ENCODE data around the gene CLCN5.

Gene CLCN5

DNA sequence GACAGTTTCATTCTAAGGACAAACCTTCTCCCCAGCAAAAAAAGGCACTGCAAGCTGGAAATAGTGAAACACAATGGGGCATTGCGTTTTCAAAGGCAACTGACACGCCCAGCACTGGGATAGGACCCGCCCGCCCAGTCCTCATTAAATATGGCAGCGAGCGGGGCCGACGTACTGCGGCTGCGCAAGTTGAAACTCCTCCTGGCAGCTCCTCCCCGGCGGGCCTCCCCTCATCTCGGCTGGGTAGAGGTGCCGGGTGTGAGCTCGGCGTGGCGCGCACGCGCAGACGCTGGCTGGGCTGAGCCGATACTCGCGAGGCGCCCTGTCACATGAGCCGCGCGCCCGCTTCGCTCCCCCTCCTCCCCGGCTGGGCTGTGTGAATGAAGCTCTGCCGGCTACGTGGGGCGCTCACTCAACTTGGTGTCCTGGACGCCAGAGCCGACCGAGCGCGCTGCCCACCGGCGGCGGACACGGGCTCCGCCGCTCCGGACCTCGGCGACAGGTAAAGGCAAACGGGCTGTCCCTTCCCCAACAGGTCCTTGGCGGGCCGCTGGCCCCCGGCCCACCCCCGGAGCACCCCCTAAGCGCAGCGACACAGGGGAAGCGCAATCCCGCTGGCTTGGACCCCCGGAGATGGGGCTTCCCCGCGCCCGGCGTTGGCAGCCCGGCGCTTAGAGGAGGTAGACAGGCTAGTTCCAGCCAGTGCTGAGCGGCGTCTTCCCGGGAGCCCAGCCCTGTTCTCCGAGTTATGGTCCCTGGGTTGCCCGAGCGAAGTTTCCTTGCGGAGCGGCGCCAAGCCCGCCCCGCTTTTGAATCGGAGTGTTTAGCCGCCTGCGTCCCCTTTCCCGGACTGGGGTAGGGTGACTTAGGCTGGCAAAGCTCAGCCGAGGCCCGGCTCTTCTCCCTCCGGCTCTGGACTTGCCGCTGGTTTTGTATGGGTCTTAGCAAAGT lies at the start of gene CLCN5:
TSS of gene CLCN5 (plus strand) at position 306 of the 951 bp plus-strand sequence. CDS start 2,703 bp downstream, outside the sequence.
- H3K4me1 Mint-ChIP-seq (ENCODE audit: low read depth) = peaks cover 12% of the 10 kb centered on the region

DNA sequence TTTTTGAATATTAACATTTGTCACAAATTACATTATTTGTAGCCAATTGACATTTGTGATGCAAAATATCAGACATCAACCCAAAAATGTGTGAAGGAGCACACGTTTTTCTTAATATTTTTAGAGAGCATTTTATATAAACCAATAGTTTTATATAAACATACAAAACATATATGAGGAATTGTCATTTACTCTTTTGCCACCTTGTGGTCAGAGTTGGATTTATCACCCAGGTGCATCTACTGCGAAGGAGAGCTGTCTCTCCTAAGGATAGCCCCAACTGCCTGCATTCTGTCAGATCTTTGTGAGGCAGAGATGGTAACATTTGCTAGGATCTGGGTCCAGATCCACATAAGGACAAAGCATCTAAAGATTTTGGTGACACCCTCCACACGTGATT lies 45.6 kb upstream of the CLCN5 start:
- no peaks in the 10 kb centered on the region for H3K27me3 Mint-ChIP-seq (ENCODE audit: low read depth)
- no peak overlapping the region for H3K4me3 Mint-ChIP-seq
- H3K27ac Mint-ChIP-seq = no peak overlapping the region
- H3K4me1 Mint-ChIP-seq (ENCODE audit: low read depth) = peaks cover 11% of the 10 kb centered on the region
- DNase-seq (ENCODE audit: low spot score) = no peak
- H3K36me3 Mint-ChIP-seq (ENCODE audit: low read depth) = no peaks in the 10 kb centered on the region
- H3K9me3 Mint-ChIP-seq = no peaks in the 10 kb centered on the region

More for the DNA sequence above, at the start of gene CLCN5:
- peak; percentile 93 for DNase-seq (ENCODE audit: low spot score)
- peaks cover 5% of the 10 kb centered on the region for H3K36me3 Mint-ChIP-seq (ENCODE audit: low read depth)
- H3K4me3 Mint-ChIP-seq = peak within 1 kb of the TSS; percentile 81
- H3K27me3 Mint-ChIP-seq (ENCODE audit: low read depth) = no peaks in the 10 kb centered on the region
- H3K27ac Mint-ChIP-seq = peak within 1 kb of the TSS; percentile 57
- no peaks in the 10 kb centered on the region for H3K9me3 Mint-ChIP-seq

DNA sequence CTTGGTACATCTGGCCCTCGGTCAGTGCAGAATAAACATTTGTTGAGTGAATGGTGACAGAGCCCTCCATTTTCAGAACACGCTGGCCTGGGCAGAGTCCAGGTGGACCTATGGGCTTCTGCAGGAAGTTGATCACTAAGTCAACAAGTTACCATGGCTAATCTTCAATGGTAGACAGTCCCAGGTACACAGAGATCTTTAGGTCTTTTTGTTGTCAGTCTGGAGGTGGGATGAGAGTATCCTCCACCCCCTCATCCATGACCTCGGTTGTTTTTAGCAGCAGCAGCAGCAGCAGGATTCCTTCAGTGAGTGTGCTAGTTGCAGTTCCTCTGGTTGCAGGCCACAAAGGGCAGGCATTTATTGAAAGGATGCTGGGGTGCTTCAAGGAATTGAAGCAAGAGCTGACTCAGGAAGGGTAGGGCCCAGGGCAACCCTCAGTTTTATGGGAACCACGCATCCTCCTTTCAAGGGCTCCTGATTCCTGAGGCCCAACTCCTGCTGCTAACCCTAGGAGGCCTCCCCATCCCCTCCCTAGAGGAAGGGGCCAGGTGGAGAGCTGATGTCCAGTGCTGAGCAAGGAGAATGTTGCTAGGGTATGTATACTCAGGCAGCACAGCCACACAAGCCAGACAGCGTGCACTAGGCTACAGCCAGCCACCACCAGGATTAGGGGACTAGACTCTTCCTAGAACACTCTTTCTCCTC lies 44.8 kb upstream of the CLCN5 start:
- H3K4me3 Mint-ChIP-seq = no peak overlapping the region
- no peak for DNase-seq (ENCODE audit: low spot score)

DNA sequence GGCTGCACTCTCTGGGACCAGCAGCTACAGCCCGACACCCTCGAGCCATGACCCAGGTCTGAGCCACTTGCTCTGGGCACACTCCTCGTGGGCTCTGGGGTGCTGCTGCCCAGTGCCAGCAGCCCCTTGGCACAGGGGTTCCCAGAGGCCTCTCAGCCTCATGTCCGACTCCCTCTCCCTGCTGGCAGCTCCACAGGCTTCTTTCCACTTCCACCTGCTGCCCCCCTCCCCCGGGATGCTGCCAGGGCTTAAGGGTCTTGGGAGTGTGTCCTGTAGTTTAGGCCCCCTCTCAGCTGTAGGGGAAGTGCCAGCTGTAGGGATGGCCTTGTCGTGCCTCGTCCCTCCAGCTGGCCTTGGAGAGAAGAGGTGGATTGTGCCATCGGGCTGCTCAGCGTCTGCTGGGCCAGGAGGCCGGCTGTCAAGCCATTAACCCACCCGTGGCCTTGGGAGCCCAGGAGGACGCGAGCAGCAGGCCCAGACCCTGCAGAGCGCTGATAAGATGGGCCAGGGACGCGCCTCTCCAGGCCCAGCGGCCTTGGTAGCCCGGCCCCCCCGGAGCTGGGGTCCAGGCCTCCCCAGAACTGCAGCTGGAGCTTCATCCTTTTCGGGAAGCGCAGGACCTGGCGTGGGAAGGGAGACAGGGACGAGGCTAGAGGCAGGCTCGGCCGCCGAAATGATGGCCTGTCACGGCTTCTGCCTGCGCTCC lies 44.1 kb upstream of the CLCN5 start:
- H3K27ac Mint-ChIP-seq = peak overlapping the region; percentile 45
- DNase-seq (ENCODE audit: low spot score) = no peak
- peak overlapping the region; percentile 76 for H3K4me3 Mint-ChIP-seq

More for the DNA sequence above, 44.8 kb upstream of the CLCN5 start:
- H3K4me1 Mint-ChIP-seq (ENCODE audit: low read depth) = peaks cover 13% of the 10 kb centered on the region
- H3K27me3 Mint-ChIP-seq (ENCODE audit: low read depth) = no peaks in the 10 kb centered on the region
- H3K27ac Mint-ChIP-seq = no peak overlapping the region
- no peaks in the 10 kb centered on the region for H3K9me3 Mint-ChIP-seq
- H3K36me3 Mint-ChIP-seq (ENCODE audit: low read depth) = no peaks in the 10 kb centered on the region

DNA sequence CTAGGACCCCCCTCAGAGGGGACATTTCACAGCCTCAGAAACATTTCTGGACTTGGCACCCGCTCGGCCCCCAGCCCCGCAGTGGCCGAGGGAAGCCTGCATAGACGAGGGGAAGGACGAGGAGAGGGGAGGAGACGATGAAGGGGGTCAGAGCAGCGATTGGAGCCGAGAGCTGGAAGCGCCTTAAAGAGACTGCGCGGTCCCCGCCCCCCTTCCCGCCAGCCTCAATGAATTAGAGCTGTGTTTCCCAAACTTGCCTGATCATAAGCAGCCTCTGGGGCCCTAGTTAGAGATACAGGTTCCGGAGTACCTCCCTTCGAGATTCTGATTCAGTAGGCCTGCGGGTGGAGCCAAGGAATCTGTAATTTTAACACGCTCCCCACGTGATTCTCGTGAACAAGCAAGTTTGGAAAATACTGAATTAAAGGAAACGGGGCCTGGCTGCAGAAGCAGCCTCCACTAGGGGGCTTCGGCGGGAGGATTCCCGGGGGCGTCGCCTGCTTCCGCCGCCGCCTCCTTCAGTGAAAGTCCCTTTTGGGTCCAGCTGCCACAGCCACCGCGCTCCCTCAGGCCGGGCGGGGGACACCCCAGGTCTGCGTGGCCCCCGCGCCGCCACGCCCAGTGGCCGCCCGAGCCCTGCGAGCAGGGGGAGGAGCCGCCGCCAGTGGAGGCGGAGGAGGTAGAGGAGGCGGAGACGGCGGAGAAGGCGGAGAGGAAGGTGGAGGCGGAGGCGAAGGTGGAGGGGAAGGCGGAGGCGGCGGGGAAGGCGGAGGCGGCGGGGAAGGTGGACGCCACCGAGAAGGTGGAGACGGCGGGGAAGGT lies 43.4 kb upstream of the CLCN5 start, which contains the start of gene USP27X:
TSS of gene USP27X (plus strand) at position 651 of the 822 bp plus-strand sequence. CDS start 824 bp downstream, outside the sequence.
- DNase-seq (ENCODE audit: low spot score) = peak; percentile 67
- no peaks in the 10 kb centered on the region for H3K27me3 Mint-ChIP-seq (ENCODE audit: low read depth)
- no peaks in the 10 kb centered on the region for H3K36me3 Mint-ChIP-seq (ENCODE audit: low read depth)
- H3K9me3 Mint-ChIP-seq = no peaks in the 10 kb centered on the region
- H3K4me3 Mint-ChIP-seq = peak within 1 kb of the TSS; percentile 79
- peaks cover 13% of the 10 kb centered on the region for H3K4me1 Mint-ChIP-seq (ENCODE audit: low read depth)
- H3K27ac Mint-ChIP-seq = peak within 1 kb of the TSS; percentile 57

More for the DNA sequence above, 44.1 kb upstream of the CLCN5 start:
- Mint-ChIP-seq H3K27me3 (ENCODE audit: low read depth) (no peaks in the 10 kb centered on the region), H3K4me1 (ENCODE audit: low read depth) (peaks cover 13% of the 10 kb centered on the region), H3K36me3 (ENCODE audit: low read depth) (no peaks in the 10 kb centered on the region), H3K9me3 (no peaks in the 10 kb centered on the region)

DNA sequence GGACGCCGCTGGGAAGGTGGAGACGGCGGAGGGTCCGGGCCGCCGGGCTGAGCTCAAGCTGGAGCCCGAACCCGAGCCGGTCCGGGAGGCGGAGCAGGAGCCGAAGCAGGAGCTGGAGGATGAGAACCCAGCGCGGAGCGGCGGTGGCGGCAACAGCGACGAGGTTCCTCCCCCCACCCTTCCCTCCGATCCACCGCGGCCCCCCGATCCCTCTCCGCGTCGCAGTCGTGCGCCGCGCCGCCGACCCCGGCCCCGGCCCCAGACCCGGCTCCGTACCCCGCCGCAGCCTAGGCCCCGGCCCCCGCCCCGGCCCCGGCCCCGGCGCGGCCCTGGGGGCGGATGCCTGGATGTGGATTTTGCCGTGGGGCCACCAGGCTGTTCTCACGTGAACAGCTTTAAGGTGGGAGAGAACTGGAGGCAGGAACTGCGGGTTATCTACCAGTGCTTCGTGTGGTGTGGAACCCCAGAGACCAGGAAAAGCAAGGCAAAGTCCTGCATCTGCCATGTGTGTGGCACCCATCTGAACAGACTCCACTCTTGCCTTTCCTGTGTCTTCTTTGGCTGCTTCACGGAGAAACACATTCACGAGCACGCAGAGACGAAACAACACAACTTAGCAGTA lies 42.6 kb upstream of the CLCN5 start:
- peaks cover 13% of the 10 kb centered on the region for H3K4me1 Mint-ChIP-seq (ENCODE audit: low read depth)
- H3K27ac Mint-ChIP-seq = peak overlapping the region; percentile 57
- no peak for DNase-seq (ENCODE audit: low spot score)
- H3K27me3 Mint-ChIP-seq (ENCODE audit: low read depth) = no peaks in the 10 kb centered on the region
- H3K9me3 Mint-ChIP-seq = no peaks in the 10 kb centered on the region
- H3K36me3 Mint-ChIP-seq (ENCODE audit: low read depth) = no peaks in the 10 kb centered on the region
- H3K4me3 Mint-ChIP-seq = peak overlapping the region; percentile 79

DNA sequence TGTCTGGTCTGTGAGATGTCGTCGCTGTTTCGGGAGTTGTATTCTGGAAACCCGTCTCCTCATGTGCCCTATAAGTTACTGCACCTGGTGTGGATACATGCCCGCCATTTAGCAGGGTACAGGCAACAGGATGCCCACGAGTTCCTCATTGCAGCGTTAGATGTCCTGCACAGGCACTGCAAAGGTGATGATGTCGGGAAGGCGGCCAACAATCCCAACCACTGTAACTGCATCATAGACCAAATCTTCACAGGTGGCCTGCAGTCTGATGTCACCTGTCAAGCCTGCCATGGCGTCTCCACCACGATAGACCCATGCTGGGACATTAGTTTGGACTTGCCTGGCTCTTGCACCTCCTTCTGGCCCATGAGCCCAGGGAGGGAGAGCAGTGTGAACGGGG lies 41.7 kb upstream of the CLCN5 start:
- no peak for DNase-seq (ENCODE audit: low spot score)

DNA sequence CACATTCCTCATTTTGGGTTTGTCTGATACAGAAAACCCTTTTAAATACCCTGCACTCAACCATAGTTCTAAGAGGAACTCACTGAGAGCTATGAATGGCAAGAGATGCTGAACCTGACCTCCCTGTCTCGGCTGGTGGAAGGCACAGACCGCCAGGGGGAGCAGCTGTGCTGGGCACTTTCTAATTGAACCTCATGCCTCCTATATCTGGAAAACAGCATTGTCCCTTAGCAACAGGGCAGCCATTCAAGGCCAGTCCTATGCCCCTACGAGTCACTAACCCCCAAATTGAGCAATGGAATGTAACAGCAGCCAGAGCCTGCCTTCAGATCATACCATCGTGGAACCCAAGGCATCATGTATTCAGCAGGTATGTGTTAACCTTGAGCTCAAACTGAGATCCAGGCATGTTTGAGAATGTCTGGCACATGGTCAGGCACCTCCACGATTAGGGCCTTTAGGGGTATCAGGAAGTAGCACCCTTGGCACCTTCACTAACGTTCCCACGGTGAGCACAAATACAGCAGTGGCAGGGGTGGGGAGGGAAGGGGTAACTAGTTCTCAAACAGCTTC lies 38.0 kb upstream of the CLCN5 start:
- no peaks in the 10 kb centered on the region for H3K36me3 Mint-ChIP-seq (ENCODE audit: low read depth)
- H3K4me1 Mint-ChIP-seq (ENCODE audit: low read depth) = peaks cover 5% of the 10 kb centered on the region
- H3K27ac Mint-ChIP-seq = no peak overlapping the region
- peak; percentile 15 for DNase-seq (ENCODE audit: low spot score)
- peaks cover 3% of the 10 kb centered on the region for H3K27me3 Mint-ChIP-seq (ENCODE audit: low read depth)
- H3K9me3 Mint-ChIP-seq = no peaks in the 10 kb centered on the region
- H3K4me3 Mint-ChIP-seq = no peak overlapping the region

More for the DNA sequence above, 41.7 kb upstream of the CLCN5 start:
- H3K27ac Mint-ChIP-seq = no peak overlapping the region
- H3K4me1 Mint-ChIP-seq (ENCODE audit: low read depth) = peaks cover 13% of the 10 kb centered on the region
- H3K36me3 Mint-ChIP-seq (ENCODE audit: low read depth) = no peaks in the 10 kb centered on the region
- H3K9me3 Mint-ChIP-seq = no peaks in the 10 kb centered on the region
- no peaks in the 10 kb centered on the region for H3K27me3 Mint-ChIP-seq (ENCODE audit: low read depth)
- peak overlapping the region; percentile 43 for H3K4me3 Mint-ChIP-seq

DNA sequence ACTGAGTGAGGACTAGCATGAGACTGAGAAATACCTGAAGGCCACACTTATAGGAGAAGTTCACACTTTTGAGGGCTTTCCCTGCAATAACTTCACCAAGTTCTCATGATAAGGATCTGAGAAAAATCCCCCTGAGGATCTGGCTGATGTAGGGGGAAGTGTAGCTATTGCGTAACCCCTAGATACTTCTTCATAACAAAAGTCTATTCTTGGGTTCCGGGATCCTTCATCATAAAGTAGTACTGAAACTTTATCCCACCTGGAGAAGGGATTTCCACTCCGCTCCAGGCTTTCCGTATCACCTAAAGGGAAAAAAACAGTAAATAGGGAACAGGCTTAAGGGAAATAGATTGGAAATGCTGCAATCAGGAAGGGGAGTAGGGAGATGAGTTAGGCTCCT lies 29.9 kb upstream of the CLCN5 start:
- Mint-ChIP-seq H3K4me3 (no peak overlapping the region), H3K4me1 (ENCODE audit: low read depth) (no peaks in the 10 kb centered on the region), H3K27me3 (ENCODE audit: low read depth) (peaks cover 4% of the 10 kb centered on the region), H3K27ac (no peak overlapping the region), H3K9me3 (peaks cover 11% of the 10 kb centered on the region), H3K36me3 (ENCODE audit: low read depth) (no peaks in the 10 kb centered on the region)
- no peak for DNase-seq (ENCODE audit: low spot score)

DNA sequence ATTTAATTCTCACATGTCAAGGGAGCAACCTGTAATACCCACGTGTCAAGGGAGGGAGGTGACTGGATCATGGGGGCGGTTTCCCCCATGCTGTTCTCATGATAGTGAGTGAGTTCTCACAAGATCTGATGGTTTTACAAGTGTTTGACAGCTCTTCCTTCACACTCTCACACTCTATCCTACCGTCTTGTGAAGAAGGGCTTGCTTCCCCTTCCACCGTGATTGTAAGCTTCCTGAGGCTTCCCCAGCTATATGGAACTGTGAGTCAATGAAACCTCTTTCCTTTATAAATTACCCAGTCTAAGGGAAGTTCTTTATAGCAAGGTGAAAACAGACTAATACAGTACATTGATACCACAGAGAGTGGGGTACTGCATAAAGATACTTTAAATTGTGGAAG lies 25.4 kb upstream of the CLCN5 start:
- DNase-seq (ENCODE audit: low spot score) = no peak
- Mint-ChIP-seq H3K36me3 (ENCODE audit: low read depth) (no peaks in the 10 kb centered on the region), H3K4me1 (ENCODE audit: low read depth) (no peaks in the 10 kb centered on the region), H3K27ac (no peak overlapping the region), H3K9me3 (peaks cover 12% of the 10 kb centered on the region), H3K27me3 (ENCODE audit: low read depth) (peaks cover under 1% of the 10 kb centered on the region), H3K4me3 (no peak overlapping the region)

DNA sequence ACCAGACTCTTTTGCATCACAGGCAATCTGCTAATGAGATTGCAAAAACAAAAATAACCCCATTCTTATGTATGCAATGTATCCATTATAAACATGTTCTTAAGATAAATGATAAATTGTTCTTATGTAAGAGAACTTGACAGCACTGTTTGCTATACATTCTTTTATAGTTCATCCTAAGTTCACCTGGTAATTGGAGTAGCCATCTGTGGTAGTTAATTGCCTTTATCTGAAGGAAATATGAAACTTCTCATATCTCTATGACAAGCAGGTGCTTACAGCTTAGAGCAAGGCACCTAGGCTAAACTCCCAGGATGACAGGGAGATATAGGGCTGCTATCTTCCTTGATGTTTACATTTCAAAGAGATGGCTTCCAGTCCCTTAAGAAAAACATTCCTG lies 21.3 kb upstream of the CLCN5 start:
- Mint-ChIP-seq H3K27ac (no peak overlapping the region), H3K4me3 (no peak overlapping the region), H3K4me1 (ENCODE audit: low read depth) (no peaks in the 10 kb centered on the region), H3K9me3 (peaks cover 12% of the 10 kb centered on the region), H3K27me3 (ENCODE audit: low read depth) (peaks cover 9% of the 10 kb centered on the region), H3K36me3 (ENCODE audit: low read depth) (no peaks in the 10 kb centered on the region)
- no peak for DNase-seq (ENCODE audit: low spot score)

DNA sequence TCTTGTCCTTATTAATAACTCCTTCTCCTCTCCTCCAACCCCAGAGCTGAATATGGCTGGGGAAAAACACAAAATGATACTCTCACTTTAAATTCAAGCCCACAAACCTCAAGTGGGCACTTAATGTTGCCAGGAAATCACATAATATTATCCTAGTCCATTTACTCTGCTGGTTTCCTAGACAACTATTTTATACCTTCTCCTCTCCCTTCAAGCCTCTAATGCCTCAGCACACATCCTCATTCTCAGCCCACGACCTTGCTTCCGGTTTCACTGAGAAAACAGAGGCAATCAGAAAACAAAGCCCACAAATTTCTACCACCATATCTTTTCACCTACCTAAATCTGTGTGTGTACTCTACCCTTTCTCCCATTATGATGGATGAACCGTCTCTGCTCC lies 12.1 kb upstream of the CLCN5 start:
- H3K4me3 Mint-ChIP-seq = no peak overlapping the region
- H3K36me3 Mint-ChIP-seq (ENCODE audit: low read depth) = no peaks in the 10 kb centered on the region
- H3K4me1 Mint-ChIP-seq (ENCODE audit: low read depth) = peaks cover 9% of the 10 kb centered on the region
- H3K9me3 Mint-ChIP-seq = no peaks in the 10 kb centered on the region
- peaks cover 2% of the 10 kb centered on the region for H3K27me3 Mint-ChIP-seq (ENCODE audit: low read depth)
- peak overlapping the region; percentile 36 for H3K27ac Mint-ChIP-seq
- no peak for DNase-seq (ENCODE audit: low spot score)
